Fibroblast of peridontal ligament (primary cell): Measurements from ENCODE around the gene LMF2.

Experiments
- DNase-seq: peaks from one replicate; pipeline ENCODE4 v3.0.0-alpha.2; 2010; ENCODE audit errors: extremely low read depth

LMF2 gene

GRCh38 chr22:50535113-50535512 is 27.6 kb upstream of the LMF2 start:
- no peak for DNase-seq

GRCh38 chr22:50533856-50534711 is 26.6 kb upstream of the LMF2 start:
- peak; percentile 29 for DNase-seq

GRCh38 chr22:50532824-50533796 is 25.6 kb upstream of the LMF2 start:
- no peak for DNase-seq

- peak; percentile 59 for DNase-seq
These were observed 24.6 kb upstream of the LMF2 start for GRCh38 chr22:50531962-50532674.

- no peak for DNase-seq
These were observed 24.1 kb upstream of the LMF2 start for GRCh38 chr22:50531546-50531961.

GRCh38 chr22:50530877-50531545 is 23.5 kb upstream of the LMF2 start:
- DNase-seq, result peak; percentile 75

GRCh38 chr22:50530580-50530876 is 23.0 kb upstream of the LMF2 start:
- DNase-seq, result no peak

GRCh38 chr22:50529897-50530579 is 22.5 kb upstream of the LMF2 start, which contains the start of gene TYMP:
TSS of gene TYMP (minus strand) at chr22:50530012. CDS start at chr22:50529709, 303 bp downstream.
- peak; percentile 71 for DNase-seq

- no peak for DNase-seq
These were observed 22.0 kb upstream of the LMF2 start for GRCh38 chr22:50529416-50529896.

GRCh38 chr22:50528682-50529415 is 21.3 kb upstream of the LMF2 start:
- no peak for DNase-seq

GRCh38 chr22:50527921-50528681 is 20.6 kb upstream of the LMF2 start:
- no peak for DNase-seq

- no peak for DNase-seq
These were observed 19.6 kb upstream of the LMF2 start for GRCh38 chr22:50526834-50527801.

GRCh38 chr22:50526108-50526833 is 18.8 kb upstream of the LMF2 start:
- peak; percentile 59 for DNase-seq

GRCh38 chr22:50525858-50526107 is 18.3 kb upstream of the LMF2 start:
- no peak for DNase-seq

- peak; percentile 94 for DNase-seq
These were observed 17.8 kb upstream of the LMF2 start, which contains the start of gene SCO2 for GRCh38 chr22:50525104-50525857. TSS of gene SCO2 (minus strand) at chr22:50525598. CDS start at chr22:50524411, 1,187 bp downstream.

- no peak for DNase-seq
These were observed 17.2 kb upstream of the LMF2 start for GRCh38 chr22:50524676-50525103.
